Measurements from ENCODE around the gene RIC8A.

Gene RIC8A

DNA sequence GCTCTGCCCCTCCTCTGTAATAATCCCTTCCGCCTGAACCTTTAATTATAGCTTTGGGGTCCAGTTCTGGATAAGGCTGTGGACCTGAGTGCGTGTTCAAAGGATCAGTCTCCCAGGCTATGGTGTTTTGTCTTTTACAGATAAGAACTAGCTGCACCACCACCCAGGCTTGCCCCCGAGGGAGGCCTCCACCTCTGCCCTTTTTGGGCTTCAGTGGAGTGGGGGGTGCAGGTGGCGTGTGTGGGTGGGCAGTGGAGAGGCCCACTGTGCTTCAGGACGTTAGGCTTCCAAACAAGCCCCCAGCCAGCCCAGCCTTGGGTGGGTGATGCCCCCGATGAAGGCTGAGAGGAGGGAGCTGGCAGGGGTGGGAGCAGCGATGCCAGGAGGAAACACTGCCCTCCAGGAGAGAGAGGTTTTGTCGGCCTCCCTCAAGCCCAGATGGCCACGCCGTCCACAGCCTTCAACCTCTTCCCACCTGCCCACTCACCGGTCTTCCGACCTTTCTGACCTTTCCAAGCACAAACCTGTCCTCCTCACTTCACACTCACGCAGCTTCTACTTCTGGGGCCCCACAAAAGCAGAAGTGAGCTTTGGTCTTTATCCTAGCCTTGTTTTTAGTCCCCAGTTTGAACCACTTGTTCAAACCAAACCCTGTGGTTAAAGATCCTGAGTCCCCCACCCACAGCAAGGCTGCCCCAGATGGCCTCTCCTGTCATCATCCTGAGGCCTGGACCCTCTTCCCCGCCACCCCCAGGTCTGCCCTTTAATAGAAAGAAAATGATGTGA, 49.6 kb downstream of the RIC8A start:
- Histone ChIP-seq H3K27ac (ENCODE audit: insufficient read depth, low read depth, low read length, poor library complexity, severe bottlenecking) (no peak overlapping the region), H3K27me3 (ENCODE audit: control insufficient read depth, insufficient read depth, low read length, poor library complexity, severe bottlenecking) (no peaks in the 10 kb centered on the region), H3K9me3 (ENCODE audit: control insufficient read depth, low read length) (no peaks in the 10 kb centered on the region), H3K4me3 (ENCODE audit: insufficient read depth, low read depth, low read length) (no peak overlapping the region), H3K4me1 (ENCODE audit: control insufficient read depth, insufficient read depth, low read length) (no peaks in the 10 kb centered on the region), H3K36me3 (ENCODE audit: control insufficient read depth, insufficient read depth, low read length) (peaks cover 14% of the 10 kb centered on the region)
- WGBS, 2 experiments, result 89 to 92% methylated on average over 14 of the region's 14 CpGs

DNA sequence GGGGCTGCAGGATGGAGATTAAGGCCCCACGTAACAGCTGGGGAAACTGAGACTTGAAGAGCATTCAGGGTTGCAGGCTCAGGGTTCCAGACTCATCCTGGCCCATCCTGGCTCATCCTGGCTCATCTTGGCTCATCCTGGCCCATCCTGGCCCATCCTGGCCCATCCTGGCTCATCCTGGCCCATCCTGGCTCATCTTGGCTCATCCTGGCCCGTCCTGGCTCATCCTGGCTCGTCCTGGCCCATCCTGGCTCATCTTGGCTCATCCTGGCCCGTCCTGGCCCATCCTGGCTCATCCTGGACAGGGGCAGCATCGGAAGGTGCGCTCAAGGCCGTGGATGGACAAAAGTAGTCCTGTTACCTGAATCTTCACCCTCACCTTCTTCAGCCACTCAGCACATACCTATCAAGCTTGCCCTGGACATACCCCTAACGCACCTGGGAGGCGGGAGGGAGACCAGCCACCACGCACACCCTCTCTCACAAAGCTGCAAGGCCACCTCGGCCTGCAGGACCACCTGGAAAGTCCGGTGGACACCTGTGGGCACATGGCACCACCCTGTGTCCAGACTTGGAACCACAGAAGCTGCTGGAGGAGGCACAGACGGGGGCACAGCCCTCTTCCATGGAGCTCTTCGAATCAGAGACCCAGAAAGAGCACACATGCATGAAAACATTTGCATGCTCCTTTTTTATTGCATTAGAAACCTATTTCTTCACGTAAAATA, 50.4 kb downstream of the RIC8A start:
- Histone ChIP-seq H3K27ac (ENCODE audit: insufficient read depth, low read depth, low read length, poor library complexity, severe bottlenecking) (no peak overlapping the region), H3K27me3 (ENCODE audit: control insufficient read depth, insufficient read depth, low read length, poor library complexity, severe bottlenecking) (no peaks in the 10 kb centered on the region), H3K4me3 (ENCODE audit: insufficient read depth, low read depth, low read length) (no peak overlapping the region), H3K36me3 (ENCODE audit: control insufficient read depth, insufficient read depth, low read length) (peaks cover 7% of the 10 kb centered on the region), H3K4me1 (ENCODE audit: control insufficient read depth, insufficient read depth, low read length) (no peaks in the 10 kb centered on the region), H3K9me3 (ENCODE audit: control insufficient read depth, low read length) (no peaks in the 10 kb centered on the region)
- 87 to 90% methylated on average over 15 of the region's 15 CpGs for WGBS, 2 experiments

DNA sequence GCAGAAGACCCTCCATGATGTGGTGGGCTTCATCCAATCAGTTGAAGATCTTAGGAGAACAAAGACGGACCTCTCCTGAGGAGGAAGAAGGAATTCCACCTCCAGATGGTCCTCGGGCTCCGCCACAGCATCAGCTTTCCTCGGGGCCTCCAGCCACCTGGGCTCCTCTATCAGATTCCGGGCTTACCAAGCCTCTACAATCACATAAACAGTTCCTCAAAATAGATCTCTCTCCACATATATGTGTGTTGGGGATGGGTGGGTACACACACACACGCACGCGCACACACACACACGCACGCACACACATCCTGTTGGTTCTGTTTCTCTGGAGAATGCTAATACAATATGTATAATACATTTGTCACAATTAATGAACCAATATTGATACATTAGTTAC, 51.9 kb downstream of the RIC8A start:
- WGBS, 2 experiments, result 89 to 94% methylated on average over 3 to 6 of the region's 10 CpGs
- H3K4me1 ChIP-seq (ENCODE audit: control insufficient read depth, insufficient read depth, low read length), result no peaks in the 10 kb centered on the region
- no peaks in the 10 kb centered on the region for H3K36me3 ChIP-seq (ENCODE audit: control insufficient read depth, insufficient read depth, low read length)
- H3K27ac ChIP-seq (ENCODE audit: insufficient read depth, low read depth, low read length, poor library complexity, severe bottlenecking), result no peak overlapping the region
- H3K27me3 ChIP-seq (ENCODE audit: control insufficient read depth, insufficient read depth, low read length, poor library complexity, severe bottlenecking), result no peaks in the 10 kb centered on the region
- H3K4me3 ChIP-seq (ENCODE audit: insufficient read depth, low read depth, low read length), result no peak overlapping the region
- no peaks in the 10 kb centered on the region for H3K9me3 ChIP-seq (ENCODE audit: control insufficient read depth, low read length)

DNA sequence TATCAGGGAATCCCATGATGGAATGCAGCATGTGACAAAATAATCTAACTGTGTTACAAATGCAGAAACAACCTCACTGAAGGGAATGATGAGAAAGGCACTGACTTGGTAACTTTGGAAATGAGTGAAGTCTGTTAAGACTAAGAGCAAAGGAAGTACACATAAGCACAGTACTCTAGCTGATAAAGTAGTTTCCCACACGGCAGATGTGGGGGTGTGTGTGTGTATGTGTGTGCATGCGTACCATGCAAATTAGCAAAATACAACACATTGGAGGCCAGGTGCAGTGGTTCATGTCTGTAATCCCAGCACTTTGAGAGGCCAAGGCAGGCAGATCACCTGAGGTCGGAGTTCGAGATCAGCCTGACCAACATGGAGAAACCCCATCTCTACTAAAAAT, 54.1 kb downstream of the RIC8A start:
- 95 to 98% methylated on average over 4 of the region's 4 CpGs for WGBS, 2 experiments
- H3K36me3 ChIP-seq (ENCODE audit: control insufficient read depth, insufficient read depth, low read length), result no peaks in the 10 kb centered on the region
- no peaks in the 10 kb centered on the region for H3K4me1 ChIP-seq (ENCODE audit: control insufficient read depth, insufficient read depth, low read length)
- H3K27me3 ChIP-seq (ENCODE audit: control insufficient read depth, insufficient read depth, low read length, poor library complexity, severe bottlenecking), result no peaks in the 10 kb centered on the region
- no peak overlapping the region for H3K27ac ChIP-seq (ENCODE audit: insufficient read depth, low read depth, low read length, poor library complexity, severe bottlenecking)
- H3K9me3 ChIP-seq (ENCODE audit: control insufficient read depth, low read length), result no peaks in the 10 kb centered on the region
- H3K4me3 ChIP-seq (ENCODE audit: insufficient read depth, low read depth, low read length), result no peak overlapping the region

Measured in ectodermal cell (in vitro differentiated cells).